ENCODE results near the gene NOD2.

NOD2 gene

GRCh38 chr16:50718061-50718760 is 24.8 kb downstream of the NOD2 start:
- no peak for FAIRE-seq

- FAIRE-seq = no peak
These were observed 25.5 kb downstream of the NOD2 start for GRCh38 chr16:50718761-50719400.

- FAIRE-seq = no peak
These were observed 26.3 kb downstream of the NOD2 start for GRCh38 chr16:50719401-50720337.

GRCh38 chr16:50721549-50722404 is 28.4 kb downstream of the NOD2 start:
- FAIRE-seq = no peak

GRCh38 chr16:50722405-50722737 is 29.0 kb downstream of the NOD2 start:
- no peak for FAIRE-seq

GRCh38 chr16:50722960-50723359 is 29.6 kb downstream of the NOD2 start:
- FAIRE-seq = no peak

GRCh38 chr16:50724306-50724705 is 30.9 kb downstream of the NOD2 start:
- no peak for FAIRE-seq

GRCh38 chr16:50731130-50731988 is 38.0 kb downstream of the NOD2 start:
- no peak for FAIRE-seq

GRCh38 chr16:50731989-50732832 is 38.8 kb downstream of the NOD2 start:
- FAIRE-seq = no peak

- FAIRE-seq = no peak
These were observed 40.1 kb downstream of the NOD2 start for GRCh38 chr16:50733468-50733867.

GRCh38 chr16:50735629-50736122 is 42.3 kb downstream of the NOD2 start:
- no peak for FAIRE-seq

- FAIRE-seq = no peak
These were observed 43.0 kb downstream of the NOD2 start for GRCh38 chr16:50736448-50736847.

- no peak for FAIRE-seq
These were observed 44.1 kb downstream of the NOD2 start for GRCh38 chr16:50737420-50737959.

GRCh38 chr16:50739031-50739430 is 45.6 kb downstream of the NOD2 start:
- FAIRE-seq = no peak

- no peak for FAIRE-seq
These were observed 47.3 kb downstream of the NOD2 start for GRCh38 chr16:50740736-50741135.

GRCh38 chr16:50741225-50741780 is 47.9 kb downstream of the NOD2 start:
- no peak for FAIRE-seq

- FAIRE-seq = peak; percentile 100
These were observed 48.6 kb downstream of the NOD2 start, which contains the start of gene CYLD for GRCh38 chr16:50741781-50742575. Gene CYLD, plus strand, starts transcription at chr16:50742086. Its CDS starts 7,613 bp downstream, at chr16:50749699.

- no peak for FAIRE-seq
These were observed 49.3 kb downstream of the NOD2 start for GRCh38 chr16:50742576-50743200.

All from endometrium (tissue), 2 donors.